Urinary bladder (tissue), 4 donors: ENCODE measurements around the gene ENTHD1. TPM values are rescaled to one million over a fixed set of nuclear protein-coding genes. Genes with fewer than 3 reads are reported as not detected.

Experiments used
- DNase-seq: peaks from one replicate; pipeline ENCODE4 v3.0.0-alpha.2; 2015; ENCODE audit errors: extremely low spot score
- H3K27ac ChIP-seq: one replicate; pipeline ENCODE4 v1.5.1; 2013; ENCODE audit warnings: low read depth, mild to moderate bottlenecking, moderate library complexity
- H3K36me3 ChIP-seq: one replicate; pipeline ENCODE4 v1.6.1; 2013; ENCODE audit warnings: mild to moderate bottlenecking, moderate library complexity; ENCODE audit not compliant: insufficient read depth
- H3K4me1 ChIP-seq: one replicate; pipeline ENCODE4 v1.6.1; 2013; ENCODE audit warnings: mild to moderate bottlenecking, moderate library complexity; ENCODE audit not compliant: insufficient read depth
- H3K4me3 ChIP-seq: one replicate; pipeline ENCODE4 v1.5.1; 2013; ENCODE audit warnings: low read depth, low read length
- WGBS: extraction: QIAGEN DNeasy Blood & Tissue Kit; methylation state at CpG from one replicate; pipeline ENCODE4 v1.1.7; 2013; 5-methylcytosine and 5-hydroxymethylcytosine counted together
- polyA plus RNA-seq: library from polyadenylated mRNA; stranded (reverse); fragments of 200-250 nt; gene quantifications from one replicate; pipeline ENCODE4 v1.2.3, GENCODE V29; 2013
- total RNA-seq: library from RNA; depleted of rRNA; stranded (reverse); fragments of >200 nt; gene quantifications from one replicate; pipeline ENCODE4 v1.2.3, GENCODE V29; 2014
- donor health status: healthy with polysubstance abuse.
- donor health status: healthy.

Gene ENTHD1
- total and polyA plus RNA-seq, 2 donors, result not detected

DNA sequence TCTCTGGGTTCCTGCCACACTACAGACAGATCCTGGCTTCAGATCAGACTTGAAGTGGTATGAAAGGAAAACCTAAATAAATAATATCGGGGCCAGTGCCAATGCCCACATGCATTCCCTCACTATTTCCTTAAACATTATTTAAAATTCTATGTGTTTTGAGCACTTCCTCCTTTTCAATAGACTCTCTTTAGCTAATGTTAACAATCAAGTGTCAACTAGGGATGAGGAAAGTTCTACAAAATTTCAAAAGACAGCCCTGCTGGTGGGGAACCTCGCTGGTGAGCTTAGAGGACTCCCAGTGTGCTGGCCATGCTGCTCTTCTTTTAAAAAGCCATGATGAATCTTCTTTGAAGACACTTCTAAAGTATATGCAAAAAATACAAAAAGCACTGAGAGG lies 87.5 kb downstream of the ENTHD1 start:
- WGBS, result 65% methylated on average over 2 of the region's 2 CpGs
- DNase-seq, result no peak
- Histone ChIP-seq H3K36me3 (no peaks in the 10 kb centered on the region), H3K4me3 (no peak overlapping the region), H3K27ac (no peak overlapping the region), H3K4me1 (peaks cover 1% of the 10 kb centered on the region)

DNA sequence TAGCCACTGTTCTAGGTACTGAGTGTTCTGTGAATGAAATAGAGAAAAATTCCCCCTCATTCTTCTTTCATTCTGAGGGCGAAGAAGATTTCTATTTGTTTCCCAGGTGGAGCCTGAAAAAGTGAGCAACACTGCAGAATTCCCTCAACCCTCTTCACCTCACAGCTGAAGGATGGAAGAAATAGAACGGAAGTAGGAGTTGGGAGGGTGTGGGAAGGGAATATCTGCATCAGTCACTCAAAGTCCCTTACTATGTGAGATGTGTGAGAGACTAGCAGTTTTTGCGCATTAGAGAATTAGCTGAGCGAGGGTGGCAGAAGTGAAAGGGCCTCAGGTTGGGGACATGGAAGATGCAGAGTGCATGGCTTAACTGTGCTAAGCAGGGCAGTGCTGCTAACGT lies 88.4 kb downstream of the ENTHD1 start:
- no peak for DNase-seq
- Histone ChIP-seq H3K36me3 (no peaks in the 10 kb centered on the region), H3K4me1 (peaks cover 1% of the 10 kb centered on the region), H3K4me3 (no peak overlapping the region), H3K27ac (no peak overlapping the region)
- 87% methylated on average over 5 of the region's 5 CpGs for WGBS

DNA sequence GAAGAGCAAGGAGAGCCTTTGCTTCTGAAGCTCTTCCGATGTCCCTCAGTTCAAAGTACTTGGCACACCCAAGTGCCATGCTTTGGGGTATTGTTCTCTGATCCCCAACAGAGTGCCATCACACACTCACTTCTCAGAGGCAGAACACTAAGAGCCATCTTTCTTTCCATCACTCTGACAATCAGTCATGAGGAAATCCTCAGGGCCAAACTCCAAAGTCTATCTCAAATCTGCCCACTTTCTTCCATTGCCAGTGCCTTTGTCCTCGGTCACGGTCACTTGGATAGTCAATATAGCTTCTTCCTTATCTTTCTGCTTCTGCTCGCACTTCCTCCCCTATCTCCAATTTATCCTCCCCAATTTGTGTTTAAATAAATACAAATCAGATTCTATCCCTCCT lies 90.9 kb downstream of the ENTHD1 start:
- 93% methylated on average over 4 of the region's 4 CpGs for whole genome bisulfite sequencing
- DNase-seq, result no peak

DNA sequence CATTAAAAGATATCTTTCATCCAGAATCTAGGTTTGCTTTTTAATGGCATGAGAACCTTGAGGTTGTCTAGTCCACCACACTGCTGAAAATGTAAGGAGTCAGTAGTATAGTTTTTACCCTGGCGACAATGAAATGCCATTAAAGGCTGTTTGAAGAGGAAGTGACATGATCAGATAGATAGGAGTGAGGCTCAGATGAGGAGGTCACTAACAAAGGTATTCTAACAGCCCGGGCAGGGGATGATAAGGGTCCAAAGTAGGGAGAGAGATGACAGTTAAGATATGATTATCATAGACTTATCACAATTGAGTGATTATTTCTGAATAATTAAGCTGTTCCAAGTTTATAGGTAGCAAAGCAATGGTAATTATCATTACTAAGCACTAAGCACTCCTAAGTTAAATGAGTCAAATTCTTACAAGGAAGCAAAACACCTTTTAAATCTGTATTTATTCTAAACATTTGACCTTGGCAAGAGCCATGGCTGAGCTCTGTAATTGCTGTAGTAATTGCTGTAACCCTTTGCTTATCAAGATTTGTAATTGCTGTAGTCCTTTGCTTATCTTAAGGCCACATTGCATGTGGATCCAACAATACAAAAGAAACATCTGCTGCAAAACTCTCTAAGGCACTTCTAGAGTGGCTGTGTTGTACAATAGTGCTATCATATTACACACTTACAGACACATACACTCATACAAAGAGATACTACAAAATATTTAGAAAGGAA lies 92.6 kb downstream of the ENTHD1 start:
- no peaks in the 10 kb centered on the region for H3K36me3 ChIP-seq
- H3K4me3 ChIP-seq, result no peak overlapping the region
- no peak overlapping the region for H3K27ac ChIP-seq
- peaks cover 1% of the 10 kb centered on the region for H3K4me1 ChIP-seq
- 39% methylated on average over 2 of the region's 2 CpGs for WGBS
- DNase-seq, result no peak

More for the DNA sequence above, 90.9 kb downstream of the ENTHD1 start:
- no peaks in the 10 kb centered on the region for H3K36me3 ChIP-seq
- no peak overlapping the region for H3K27ac ChIP-seq
- peaks cover 1% of the 10 kb centered on the region for H3K4me1 ChIP-seq
- H3K4me3 ChIP-seq, result no peak overlapping the region

DNA sequence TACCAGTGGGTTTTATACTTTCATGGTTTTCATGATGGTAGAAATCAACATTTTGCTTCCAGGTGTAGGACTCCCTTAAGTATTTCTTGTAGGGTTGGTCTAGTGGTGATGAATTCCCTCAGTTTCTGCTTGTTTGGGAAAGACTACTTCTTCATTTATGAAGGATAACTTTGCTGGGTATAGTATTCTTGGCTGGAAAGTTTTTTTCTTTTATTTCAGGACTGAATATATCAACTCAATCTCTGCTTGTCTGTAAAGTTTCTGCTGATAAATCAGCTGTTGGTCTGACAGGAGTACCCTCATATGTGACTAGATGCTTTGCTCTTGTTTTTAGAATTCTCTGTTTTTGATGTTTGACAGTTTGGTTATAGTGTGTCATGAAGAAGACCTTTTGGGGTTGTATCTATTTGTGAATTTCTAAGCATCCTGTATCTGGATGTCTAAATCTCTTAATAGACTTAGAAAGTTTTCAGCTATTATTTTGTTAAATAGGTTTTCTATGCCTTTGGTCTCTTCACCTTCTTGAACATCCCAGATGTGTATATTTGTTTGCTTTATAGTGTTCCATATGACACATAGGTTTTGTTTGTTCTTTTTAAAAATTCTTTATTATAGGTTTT lies 95.9 kb downstream of the ENTHD1 start:
- no peak overlapping the region for H3K27ac ChIP-seq
- peaks cover 1% of the 10 kb centered on the region for H3K4me1 ChIP-seq
- no peaks in the 10 kb centered on the region for H3K36me3 ChIP-seq
- no peak overlapping the region for H3K4me3 ChIP-seq
- DNase-seq, result no peak

DNA sequence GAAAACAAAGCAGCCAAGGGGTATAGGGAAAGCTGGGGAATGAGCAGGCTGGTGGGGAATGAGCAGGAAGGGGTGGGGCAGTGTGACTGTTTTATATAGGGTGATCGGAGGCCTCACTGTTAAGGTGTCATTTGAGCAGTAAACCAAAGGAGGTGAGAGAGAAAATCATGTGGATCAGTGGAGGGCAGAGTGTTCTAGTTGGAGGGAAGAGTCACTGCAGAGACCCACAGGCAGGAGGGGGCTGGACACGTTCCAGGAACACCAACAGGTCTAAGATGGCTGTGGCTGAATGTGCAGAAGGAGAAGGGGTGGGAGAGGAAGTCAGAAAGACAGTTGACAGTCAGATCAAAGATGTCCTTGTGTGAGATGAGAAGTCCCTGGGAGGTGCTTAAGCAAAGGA lies 103.8 kb downstream of the ENTHD1 start:
- Histone ChIP-seq H3K36me3 (no peaks in the 10 kb centered on the region), H3K4me1 (no peaks in the 10 kb centered on the region), H3K4me3 (no peak overlapping the region), H3K27ac (no peak overlapping the region)
- 24% methylated on average over 2 of the region's 2 CpGs for WGBS
- no peak for DNase-seq

DNA sequence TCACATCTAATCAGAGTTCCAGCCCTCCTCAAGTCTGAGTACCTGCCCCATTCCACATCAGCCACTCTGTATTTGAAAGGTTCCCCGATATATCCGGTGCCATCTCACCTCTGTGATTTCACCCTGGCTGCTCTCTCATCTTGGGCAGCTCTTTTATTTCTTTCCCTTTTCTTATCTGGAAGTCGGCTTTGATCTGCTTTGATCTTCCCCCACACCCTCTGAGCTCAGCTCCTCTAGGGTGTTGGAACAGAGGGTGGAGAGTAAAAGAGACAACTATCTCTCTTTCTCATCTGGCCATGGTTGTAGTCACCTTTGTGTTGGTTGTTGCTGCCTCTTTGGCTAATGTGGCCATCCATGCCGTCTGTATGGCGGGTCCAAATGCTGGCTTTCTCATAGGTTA lies 108.3 kb downstream of the ENTHD1 start:
- Histone ChIP-seq H3K36me3 (no peaks in the 10 kb centered on the region), H3K4me1 (no peaks in the 10 kb centered on the region), H3K4me3 (no peak overlapping the region), H3K27ac (no peak overlapping the region)
- DNase-seq, result no peak
- 66% methylated on average over 5 of the region's 5 CpGs for WGBS

DNA sequence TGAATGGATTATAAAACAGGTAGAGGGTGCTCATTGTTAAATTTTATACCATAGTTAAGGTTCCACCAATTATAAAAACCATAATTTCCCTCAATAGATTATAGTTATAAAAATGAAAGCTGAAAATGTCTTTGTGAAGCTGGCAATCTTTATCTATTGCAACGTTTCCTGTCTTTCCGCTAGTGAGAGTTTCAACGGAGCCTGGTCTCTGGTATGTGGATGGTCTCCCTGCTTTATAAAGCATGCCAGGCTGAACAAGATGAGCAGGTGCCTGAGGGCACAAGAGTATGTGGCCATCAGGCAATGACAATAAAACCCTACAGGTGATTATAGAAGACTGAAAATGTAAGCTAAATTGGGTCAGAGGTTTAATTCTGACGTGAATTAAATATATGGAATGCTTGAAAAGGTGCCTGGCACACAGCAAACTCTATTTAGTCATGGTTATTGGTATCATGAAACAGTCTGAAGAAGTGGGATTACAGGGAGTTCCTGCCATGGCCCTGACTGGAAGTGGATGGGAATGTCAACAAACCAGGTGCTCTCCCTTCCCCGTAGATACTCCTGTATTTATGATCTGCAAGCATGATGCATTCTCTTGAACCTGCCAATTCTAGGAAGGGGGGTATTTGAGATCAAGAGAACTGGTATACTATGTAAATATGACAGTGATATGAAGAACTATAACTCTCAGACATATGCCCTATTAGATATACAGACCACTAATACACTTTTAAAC lies 115.7 kb downstream of the ENTHD1 start:
- H3K27ac ChIP-seq, result no peak overlapping the region
- H3K36me3 ChIP-seq, result no peaks in the 10 kb centered on the region
- WGBS, result 60% methylated on average over 5 of the region's 5 CpGs
- DNase-seq, result no peak
- H3K4me1 ChIP-seq, result no peaks in the 10 kb centered on the region
- no peak overlapping the region for H3K4me3 ChIP-seq

DNA sequence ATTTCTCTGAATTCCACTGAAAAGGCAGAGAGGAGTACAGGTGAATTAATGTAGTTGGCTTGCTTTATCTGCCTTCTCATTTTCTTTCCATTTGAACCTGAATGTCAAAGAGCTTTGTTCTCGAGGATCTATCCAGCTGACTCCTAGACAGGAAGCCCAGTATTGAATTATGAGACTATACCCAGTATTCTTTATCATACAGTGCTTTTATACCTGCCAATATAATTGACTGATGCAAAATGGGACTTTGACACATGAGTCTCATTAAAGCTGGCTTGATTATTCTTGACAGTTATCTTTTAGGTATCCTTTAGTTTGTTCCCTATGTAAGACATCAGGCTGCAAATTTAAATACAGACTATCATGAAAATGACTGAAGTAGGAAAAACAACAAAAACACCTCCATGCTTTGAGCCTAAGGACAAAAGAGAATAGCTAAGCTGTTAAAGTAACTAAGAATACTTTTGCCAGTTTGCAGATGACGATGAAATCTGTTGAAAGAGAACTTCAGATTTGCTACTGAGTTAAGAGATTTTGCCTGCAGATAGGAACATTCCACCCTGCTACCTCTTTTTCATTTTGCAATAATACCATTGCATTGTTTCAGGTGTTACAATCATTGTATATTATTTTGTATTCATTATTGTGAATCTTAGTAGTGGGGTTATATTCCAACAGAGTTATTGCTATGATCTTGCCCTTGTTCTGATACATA lies 117.1 kb downstream of the ENTHD1 start:
- H3K36me3 ChIP-seq, result no peaks in the 10 kb centered on the region
- no peak overlapping the region for H3K27ac ChIP-seq
- no peaks in the 10 kb centered on the region for H3K4me1 ChIP-seq
- DNase-seq, result no peak
- WGBS, result 60% methylated on average over 2 of the region's 2 CpGs
- no peak overlapping the region for H3K4me3 ChIP-seq

DNA sequence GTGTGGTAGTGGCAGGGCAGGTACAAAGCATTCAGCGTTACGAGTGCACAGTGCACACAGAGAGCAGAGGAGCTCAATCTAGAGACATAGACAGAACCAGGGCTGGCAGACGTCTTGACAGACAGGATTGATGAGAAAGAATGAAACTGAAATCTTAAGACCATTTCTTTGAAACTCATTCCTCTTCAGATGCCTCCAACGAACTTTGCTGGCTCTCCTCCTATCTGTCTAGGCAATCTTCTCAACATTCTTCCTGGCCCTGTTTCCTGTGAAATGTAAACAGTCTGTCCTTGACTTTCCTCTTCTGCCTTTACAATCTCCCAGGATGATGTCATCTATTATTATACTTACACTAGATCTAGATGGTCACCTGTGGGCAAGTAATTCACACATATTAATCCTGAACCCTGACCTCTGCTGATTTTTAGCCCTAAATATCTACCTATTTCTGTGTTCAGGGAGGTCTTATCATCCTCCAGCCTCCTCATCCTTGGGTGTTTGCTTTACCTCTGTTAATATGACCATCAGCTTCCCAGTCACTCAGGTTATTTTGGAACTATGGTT lies 119.5 kb downstream of the ENTHD1 start:
- H3K27ac ChIP-seq, result no peak overlapping the region
- no peak for DNase-seq
- WGBS, result 25% methylated on average over 4 of the region's 4 CpGs
- H3K36me3 ChIP-seq, result no peaks in the 10 kb centered on the region
- no peak overlapping the region for H3K4me3 ChIP-seq
- no peaks in the 10 kb centered on the region for H3K4me1 ChIP-seq

DNA sequence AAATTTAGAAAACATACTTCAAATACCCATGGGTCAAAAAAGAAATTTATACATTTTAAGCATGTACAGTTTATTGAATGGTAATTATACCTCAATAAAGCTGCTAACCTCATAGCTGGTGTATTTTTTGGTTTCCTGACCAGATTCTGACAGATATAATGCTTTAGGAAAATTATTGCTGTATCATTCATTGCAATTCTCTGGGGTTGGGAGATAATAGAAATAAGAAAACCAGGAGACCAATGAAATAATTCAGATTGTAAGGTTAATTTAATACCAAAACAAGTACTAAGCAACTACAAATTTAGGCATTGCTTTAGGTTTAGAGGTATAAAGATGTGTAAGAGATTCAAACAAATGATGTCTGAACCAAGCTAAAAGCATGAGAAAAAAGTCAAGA lies 120.1 kb downstream of the ENTHD1 start:
- Histone ChIP-seq H3K27ac (no peak overlapping the region), H3K4me3 (no peak overlapping the region), H3K4me1 (no peaks in the 10 kb centered on the region), H3K36me3 (no peaks in the 10 kb centered on the region)
- no peak for DNase-seq

DNA sequence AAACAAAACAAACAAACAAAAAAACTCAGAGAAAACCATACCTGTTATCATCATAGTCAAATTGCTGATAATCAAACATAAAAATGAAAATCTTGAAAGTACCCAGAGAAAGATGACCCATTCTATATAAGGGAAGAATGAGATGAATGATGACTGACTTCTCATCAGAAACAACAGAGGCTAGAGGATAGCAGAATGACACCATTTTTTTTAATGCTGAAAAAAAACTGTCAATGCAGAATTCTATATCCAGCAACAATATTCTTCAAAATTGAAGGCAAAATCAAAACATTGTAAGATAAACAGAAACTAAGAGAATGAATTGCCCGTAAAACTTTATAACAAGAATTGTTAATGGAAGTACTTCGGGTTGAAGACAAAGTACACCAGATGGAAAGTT lies 122.1 kb downstream of the ENTHD1 start:
- H3K27ac ChIP-seq, result no peak overlapping the region
- 86% methylated on average over 2 of the region's 2 CpGs for WGBS
- no peak for DNase-seq
- H3K4me1 ChIP-seq, result no peaks in the 10 kb centered on the region
- H3K36me3 ChIP-seq, result no peaks in the 10 kb centered on the region
- no peak overlapping the region for H3K4me3 ChIP-seq

DNA sequence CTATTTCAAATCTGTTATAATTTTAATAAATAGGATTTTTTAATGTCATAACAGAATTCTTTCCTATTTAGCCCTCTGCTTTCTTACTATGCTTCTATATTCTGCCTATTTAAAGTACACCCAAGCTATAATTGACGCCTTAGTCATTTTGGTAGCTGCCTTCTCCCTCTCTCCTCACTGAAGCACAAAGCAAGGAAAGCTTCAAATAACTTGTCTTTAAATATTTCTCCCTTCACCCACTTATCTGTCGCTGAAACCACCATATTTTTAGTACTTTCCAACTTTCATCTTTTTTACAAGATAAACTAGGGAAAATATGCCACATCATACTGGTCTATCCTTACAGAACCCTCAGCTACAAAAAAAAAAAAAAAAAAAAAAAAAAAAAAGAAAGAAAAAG lies 127.9 kb downstream of the ENTHD1 start:
- WGBS, result 80% methylated on average over 2 of the region's 2 CpGs
- H3K4me1 ChIP-seq, result no peaks in the 10 kb centered on the region
- H3K36me3 ChIP-seq, result no peaks in the 10 kb centered on the region
- DNase-seq, result no peak
- no peak overlapping the region for H3K4me3 ChIP-seq
- H3K27ac ChIP-seq, result no peak overlapping the region
